HG02759 (cell line): Measurements from ENCODE around the gene MYH9.
"Not testable (repeated sequence)": the region's sequence is repeated elsewhere in the genome, so short reads cannot be mapped to it uniquely, and the experiment has no call there.

Source experiments
- ATAC-seq: cut with Tn5 transposase; IDR thresholded peaks from one replicate; pipeline ENCODE4 v1.9.1; 2021; ENCODE audit warnings: mild to moderate bottlenecking, moderate library complexity; ENCODE audit not compliant: unreplicated experiment

MYH9 gene

GRCh38 chr22:36280379-36280778 lies 107.4 kb downstream of the MYH9 start:
- no peak for ATAC-seq

- ATAC-seq: no peak
Observed at GRCh38 chr22:36279219-36279666, 108.5 kb downstream of the MYH9 start.

- ATAC-seq: no peak
Observed at GRCh38 chr22:36277482-36278291, 110.1 kb downstream of the MYH9 start.

- no peak for ATAC-seq
Observed at GRCh38 chr22:36274531-36274930, 113.2 kb downstream of the MYH9 start.

- ATAC-seq: not testable (repeated sequence)
Observed at GRCh38 chr22:36271951-36272350, 115.8 kb downstream of the MYH9 start.

- not testable (repeated sequence) for ATAC-seq
Observed at GRCh38 chr22:36271231-36271630, 116.5 kb downstream of the MYH9 start.

- ATAC-seq: no peak
Observed at GRCh38 chr22:36267896-36268485, 119.8 kb downstream of the MYH9 start.

- no peak for ATAC-seq
Observed at GRCh38 chr22:36267058-36267457, 120.7 kb downstream of the MYH9 start.

- ATAC-seq: not testable (repeated sequence)
Observed at GRCh38 chr22:36263886-36264664, 123.7 kb downstream of the MYH9 start.

- not testable (repeated sequence) for ATAC-seq
Observed at GRCh38 chr22:36263216-36263673, 124.5 kb downstream of the MYH9 start.

GRCh38 chr22:36262307-36262706 lies 125.5 kb downstream of the MYH9 start:
- ATAC-seq: not testable (repeated sequence)

- not testable (repeated sequence) for ATAC-seq
Observed at GRCh38 chr22:36261675-36262074, 126.1 kb downstream of the MYH9 start.

GRCh38 chr22:36259615-36260300 lies 128.0 kb downstream of the MYH9 start:
- no peak for ATAC-seq

GRCh38 chr22:36258701-36259614 lies 128.8 kb downstream of the MYH9 start:
- ATAC-seq: peak; percentile 45

GRCh38 chr22:36257948-36258670 lies 129.7 kb downstream of the MYH9 start:
- no peak for ATAC-seq

GRCh38 chr22:36257308-36257707 lies 130.5 kb downstream of the MYH9 start:
- no peak for ATAC-seq

GRCh38 chr22:36256478-36256877 lies 131.3 kb downstream of the MYH9 start:
- no peak for ATAC-seq

GRCh38 chr22:36255572-36255971 lies 132.2 kb downstream of the MYH9 start:
- ATAC-seq: not testable (repeated sequence)
